IMR-90 (cell line): ENCODE data around the gene CNPY1. TPM values are rescaled to one million over a fixed set of nuclear protein-coding genes. Genes with fewer than 3 reads are reported as not detected.

Experiments
- ATAC-seq: fragments of 200-7000 bp; cut with Tn5 transposase; 2 replicates; pipeline ENCODE4 v1.9.1; 2020; ENCODE audit warnings: low read depth, mild to moderate bottlenecking, moderate library complexity
- BruUV-seq: library from RNA; stranded (reverse); fragments of 400-500 nt; replicated peaks from 2 replicates; lab custom pipeline; 2021; lab: Mats Ljungman, UMichigan
- CTCF ChIA-PET: fragments of 300-600 bp; formaldehyde crosslinking; extraction: SDS; loops from one replicate; lab custom pipeline; 2021; ENCODE audit warnings: antibody characterized with exemption; lab: Yijun Ruan, JAX
- POLR2A ChIA-PET: fragments of 300-600 bp; sonication (Branson Sonifier 250); formaldehyde crosslinking; loops from one replicate; lab custom pipeline; 2022; ENCODE audit warnings: antibody characterized with exemption; ENCODE audit not compliant: unreplicated experiment; lab: Charles Lee
- DNase-seq: peaks from one replicate; pipeline ENCODE4 v3.0.0; 2013
- H2AFZ ChIP-seq: replicated peaks from 2 replicates; pipeline ENCODE3; 2013; ENCODE audit warnings: low read length, mild to moderate bottlenecking; ENCODE audit not compliant: poor library complexity
- H2AK5ac ChIP-seq: 2 replicates; pipeline ENCODE4 v1.6.1; 2013; ENCODE audit warnings: low read depth, low read length, inconsistent platforms
- H2AK9ac ChIP-seq: replicated peaks from 2 replicates; pipeline ENCODE3; 2013; ENCODE audit warnings: mild to moderate bottlenecking, low read depth, low read length, moderate library complexity; ENCODE audit not compliant: poor library complexity
- H2BK120ac ChIP-seq: 2 replicates; pipeline ENCODE4 v1.6.1; 2013; ENCODE audit warnings: low read depth, low read length, inconsistent platforms
- H2BK15ac ChIP-seq: 3 replicates; pipeline ENCODE4 v1.6.1; 2013; ENCODE audit warnings: low read depth, low read length, inconsistent platforms
- H2BK20ac ChIP-seq: 2 replicates; pipeline ENCODE4 v1.6.1; 2013; ENCODE audit warnings: low read depth, mild to moderate bottlenecking, inconsistent platforms, low read length, moderate library complexity
- H2BK5ac ChIP-seq: 2 replicates; pipeline ENCODE4 v1.6.1; 2013; ENCODE audit warnings: mild to moderate bottlenecking, low read depth, low read length, inconsistent platforms; ENCODE audit not compliant: poor library complexity, severe bottlenecking
- H3K14ac ChIP-seq: replicated peaks from 2 replicates; pipeline ENCODE4 v1.6.1; 2013; ENCODE audit warnings: low read depth, low read length, inconsistent platforms
- H3K18ac ChIP-seq: 2 replicates; pipeline ENCODE4 v1.6.1; 2013; ENCODE audit warnings: low read depth, low read length, control low read depth
- H3K23ac ChIP-seq: 2 replicates; pipeline ENCODE4 v1.6.1; 2013; ENCODE audit warnings: low read depth, low read length, inconsistent platforms
- H3K27ac ChIP-seq: 2 replicates; pipeline ENCODE4 v1.5.1; 2013; ENCODE audit warnings: mild to moderate bottlenecking, control low read depth, low read length; ENCODE audit not compliant: insufficient read depth
- H3K27me3 ChIP-seq: 2 replicates; pipeline ENCODE4 v1.6.1; 2013; ENCODE audit warnings: low read length; ENCODE audit not compliant: control insufficient read depth, insufficient read depth
- H3K36me3 ChIP-seq: 2 replicates; pipeline ENCODE4 v1.6.1; 2013; ENCODE audit warnings: low read length, mixed read lengths; ENCODE audit not compliant: control insufficient read depth, insufficient read depth
- H3K4ac ChIP-seq: 2 replicates; pipeline ENCODE4 v1.6.1; 2013; ENCODE audit warnings: low read depth, low read length, inconsistent platforms
- H3K4me1 ChIP-seq: 2 replicates; pipeline ENCODE4 v1.6.1; 2013; ENCODE audit warnings: low read length, mixed read lengths; ENCODE audit not compliant: control insufficient read depth, insufficient read depth
- H3K4me2 ChIP-seq: 2 replicates; pipeline ENCODE4 v1.6.1; 2013; ENCODE audit warnings: low read depth, mild to moderate bottlenecking, control low read depth, low read length, moderate library complexity
- H3K4me3 ChIP-seq: 2 replicates; pipeline ENCODE4 v1.5.1; 2013; ENCODE audit warnings: low read depth, mild to moderate bottlenecking, control low read depth, low read length, moderate library complexity; ENCODE audit not compliant: insufficient read depth
- H3K56ac ChIP-seq: 2 replicates; pipeline ENCODE4 v1.6.1; 2013; ENCODE audit warnings: low read length, inconsistent platforms; ENCODE audit not compliant: insufficient read depth; ENCODE audit errors: extremely low read depth
- H3K79me1 ChIP-seq, 2 experiments: 2 replicates each; pipeline ENCODE4 v1.6.1; 2013; ENCODE audit warnings: low read length in 2 of 2, inconsistent platforms in 1 of 2, low read depth in 1 of 2
- H3K9ac ChIP-seq: 2 replicates; pipeline ENCODE4 v1.6.1; 2013; ENCODE audit warnings: low read depth, low read length, control low read depth
- H3K9me1 ChIP-seq: 2 replicates; pipeline ENCODE4 v1.6.1; 2013; ENCODE audit warnings: low read length, inconsistent platforms; ENCODE audit not compliant: insufficient read depth
- H3K9me3 ChIP-seq: 2 replicates; pipeline ENCODE4 v1.6.1; 2013; ENCODE audit warnings: low read length; ENCODE audit not compliant: control insufficient read depth, insufficient read depth
- H4K20me1 ChIP-seq: 2 replicates; pipeline ENCODE4 v1.6.1; 2013; ENCODE audit warnings: low read length, inconsistent platforms; ENCODE audit not compliant: insufficient read depth
- H4K5ac ChIP-seq: 2 replicates; pipeline ENCODE4 v1.6.1; 2013; ENCODE audit warnings: mild to moderate bottlenecking, low read depth, low read length, control low read depth
- H4K8ac ChIP-seq, 2 experiments: 2 replicates each; pipeline ENCODE4 v1.6.1; 2013; ENCODE audit warnings: low read depth in 2 of 2, low read length in 2 of 2, control low read depth in 1 of 2, inconsistent platforms in 1 of 2
- H4K91ac ChIP-seq: 2 replicates; pipeline ENCODE4 v1.6.1; 2013; ENCODE audit warnings: low read depth, low read length, inconsistent platforms; ENCODE audit not compliant: insufficient read depth
- FOS ChIP-seq: fragments of 150-350 bp; IDR thresholded peaks from 2 replicates; pipeline ENCODE4 v1.6.1; 2016; ENCODE audit warnings: low read depth, low read length
- NFE2L2 ChIP-seq: fragments of 150-350 bp; IDR thresholded peaks from 2 replicates; pipeline ENCODE4 v1.6.1; 2016; ENCODE audit warnings: low read depth, mild to moderate bottlenecking, low read length
- POLR2A ChIP-seq: IDR thresholded peaks from 2 replicates; pipeline ENCODE4 v1.6.1; 2012; ENCODE audit warnings: mild to moderate bottlenecking, low read depth, low read length
- USF2 ChIP-seq: fragments of 150-350 bp; IDR thresholded peaks from 2 replicates; pipeline ENCODE4 v1.6.1; 2017; ENCODE audit warnings: mild to moderate bottlenecking, antibody characterized with exemption, low read length, low read depth
- WGBS, 2 experiments: methylation state at CpG; one replicate each; pipeline versions ENCODE4 v1.1.5 to v1.1.7; 2013; ENCODE audit warnings: missing lambda C conversion rate in 2 of 2; ENCODE audit not compliant: insufficient read length in 1 of 2; ENCODE audit errors: extremely low coverage in 2 of 2; 5-methylcytosine and 5-hydroxymethylcytosine counted together
- dilution Hi-C: fragments of 300-500 bp; cut with HindIII; formaldehyde crosslinking; loops from one replicate; pipeline ENCODE4 v1.14.3; 2018; ENCODE audit warnings: low sequenced_read_pairs; ENCODE audit not compliant: unreplicated experiment
- in situ Hi-C: fragments of 300-500 bp; cut with MboI; formaldehyde crosslinking; loops from 3 replicates; pipeline ENCODE4 v1.14.3; 2019; ENCODE audit warnings: low sequenced_read_pairs, inconsistent platforms, mixed read lengths
- intact Hi-C: fragments of 100-400 bp; cut with micrococcal nuclease; formaldehyde crosslinking; loops from 2 replicates; pipeline ENCODE4 v1.10.0; 2022
- polyA plus RNA-seq, 3 experiments: library from polyadenylated mRNA; depleted of rRNA; stranded (reverse); fragments of >200 nt; gene quantifications; 2 replicates each; pipeline ENCODE4 v1.2.3, GENCODE V29; 2012; ENCODE audit warnings: low replicate concordance in 1 of 3
- total RNA-seq: library from RNA; depleted of rRNA; stranded (reverse); fragments of >200 nt; gene quantifications from 2 replicates; pipeline ENCODE4 v1.2.3, GENCODE V29; 2012

The CNPY1 gene
- total and polyA plus RNA-seq, 2 of the 4 experiments (the other 2 are of a cell fraction) = not detected

GRCh38 chr7:155580367-155580766 is 34.0 kb upstream of the CNPY1 start:
- no peak overlapping the region for H2AK9ac ChIP-seq
- no peak overlapping the region for H4K8ac ChIP-seq
- no peaks in the 10 kb centered on the region for H3K9me3 ChIP-seq
- H3K4me1 ChIP-seq = no peaks in the 10 kb centered on the region
- H3K4me2 ChIP-seq = no peak overlapping the region
- no peak for TF ChIP-seq POLR2A
- TF ChIP-seq FOS = no peak
- TF ChIP-seq NFE2L2 = no peak
- TF ChIP-seq USF2 = no peak
- no peaks in the 10 kb centered on the region; the same call in 1 of the 2 replicates for H4K20me1 ChIP-seq
- H2BK20ac ChIP-seq = no peak overlapping the region
- H3K27ac ChIP-seq = no peak overlapping the region
- no peak overlapping the region for H3K14ac ChIP-seq
- H2BK15ac ChIP-seq = no peak overlapping the region
- no peak overlapping the region for H3K4ac ChIP-seq
- no peak overlapping the region for H4K91ac ChIP-seq
- no CpG with 5 or more reads among the region's 3 CpGs for WGBS, 2 experiments
- H3K18ac ChIP-seq = no peak overlapping the region
- no peak overlapping the region for H2BK120ac ChIP-seq
- DNase-seq = no peak
- intact Hi-C loops = no loop called here
- H3K23ac ChIP-seq = no peak overlapping the region
- no peak overlapping the region for H3K9ac ChIP-seq
- in situ Hi-C loops = no loop called here
- H4K5ac ChIP-seq = no peak overlapping the region
- POLR2A ChIA-PET = no interaction called here
- H3K27me3 ChIP-seq = peaks cover 2% of the 10 kb centered on the region; the same call in 1 of the 2 replicates
- H3K36me3 ChIP-seq = no peaks in the 10 kb centered on the region
- no peak overlapping the region for H2AFZ ChIP-seq
- ATAC-seq = no peak
- no peak overlapping the region for H2BK5ac ChIP-seq
- no peak overlapping the region for H3K4me3 ChIP-seq
- no TSS peak for BruUV-seq
- no peaks in the 10 kb centered on the region for H3K79me1 ChIP-seq
- CTCF ChIA-PET = no interaction called here
- no peaks in the 10 kb centered on the region for H3K9me1 ChIP-seq
- H2AK5ac ChIP-seq = no peak overlapping the region
- no peak overlapping the region for H3K56ac ChIP-seq
- dilution Hi-C loops = no loop called here
